HepG2 (cell line): ENCODE data around the gene MEGF11.

Experiments used
- ARID2 ChIP-seq: sonication (generic); formaldehyde crosslinking; IDR thresholded peaks from 2 replicates; pipeline ENCODE4 v1.8.1; 2022; ENCODE audit warnings: mild to moderate bottlenecking, missing genetic modification reagents, borderline replicate concordance
- CBX1 ChIP-seq: IDR thresholded peaks from one replicate; pipeline ENCODE4 v1.6.1; 2016; ENCODE audit warnings: antibody characterized with exemption, low read depth
- CBX2 ChIP-seq, 2 experiments: fragments of 200-600 bp in 1 of 2; sonication (generic); formaldehyde crosslinking in 1 of 2; IDR thresholded peaks; 2 replicates each; pipeline versions ENCODE4 v1.7.0 to v1.8.1; 2018 to 2022; ENCODE audit warnings: low read depth in 2 of 2, low read length in 1 of 2, mild to moderate bottlenecking in 1 of 2, missing genetic modification reagents in 1 of 2
- CTCF ChIP-seq: sonication (generic); formaldehyde crosslinking; IDR thresholded peaks from 2 replicates; pipeline ENCODE4 v1.5.0; 2020; ENCODE audit warnings: mild to moderate bottlenecking, missing genetic modification reagents, moderate library complexity
- DNMT1 ChIP-seq: sonication (generic); formaldehyde crosslinking; IDR thresholded peaks from 2 replicates; pipeline ENCODE4 v1.5.1; 2020; ENCODE audit warnings: mild to moderate bottlenecking, missing genetic modification reagents
- E2F5 ChIP-seq: sonication (generic); formaldehyde crosslinking; conservative IDR thresholded peaks from 2 replicates; pipeline ENCODE4 v1.4.0; 2020; ENCODE audit warnings: missing genetic modification reagents
- EZH2 ChIP-seq: conservative IDR thresholded peaks from 2 replicates; pipeline ENCODE4 v1.6.1; 2012; ENCODE audit warnings: mild to moderate bottlenecking, low read depth, low read length, moderate library complexity
- POLR2A ChIP-seq, 2 experiments: IDR thresholded peaks; 2 replicates each; pipeline ENCODE4 v1.6.1; 2011; ENCODE audit warnings: low read depth in 2 of 2, low read length in 2 of 2, mild to moderate bottlenecking in 1 of 2, moderate library complexity in 1 of 2; ENCODE audit not compliant: insufficient read depth in 1 of 2
- REPIN1 ChIP-seq: sonication (generic); formaldehyde crosslinking; IDR thresholded peaks from 2 replicates; pipeline ENCODE4 v1.8.0; 2022; ENCODE audit warnings: missing genetic modification reagents, low read depth, mild to moderate bottlenecking, borderline replicate concordance
- SATB2 ChIP-seq: sonication (generic); formaldehyde crosslinking; IDR thresholded peaks from 2 replicates; pipeline ENCODE4 v1.5.0; 2020; ENCODE audit warnings: missing genetic modification reagents
- THYN1 ChIP-seq: sonication (generic); formaldehyde crosslinking; IDR thresholded peaks from 2 replicates; pipeline ENCODE4 v1.8.1; 2023; ENCODE audit warnings: low read depth, mild to moderate bottlenecking, moderate library complexity, missing genetic modification reagents, borderline replicate concordance
- ZFP36 ChIP-seq: fragments of 150-350 bp; IDR thresholded peaks from 2 replicates; pipeline ENCODE4 v1.6.1; 2018; ENCODE audit warnings: borderline replicate concordance, low read length, low read depth; ENCODE audit not compliant: partially characterized antibody
- ZNF17 ChIP-seq: sonication (generic); formaldehyde crosslinking; IDR thresholded peaks from 2 replicates; pipeline ENCODE4 v1.5.0; 2020; ENCODE audit warnings: mild to moderate bottlenecking, missing genetic modification reagents
- ZNF83 ChIP-seq: sonication (generic); formaldehyde crosslinking; IDR thresholded peaks from 2 replicates; pipeline ENCODE4 v1.4.0; 2020; ENCODE audit warnings: missing genetic modification reagents, mild to moderate bottlenecking, borderline replicate concordance

GRCh38 chr15:65908876-65909275, 344.7 kb downstream of the MEGF11 start:
- TF ChIP-seq REPIN1 (CRISPR knock-in tag) (no peak), CBX2 (IDR thresholded peaks at IDR 0.05; ENCODE audit: low read depth, low read length) (no peak), CBX2 (CRISPR knock-in tag; IDR thresholded peaks at IDR 0.05; ENCODE audit: low read depth) (no peak), ARID2 (CRISPR knock-in tag) (no peak), CTCF (CRISPR knock-in tag) (no peak), DNMT1 (CRISPR knock-in tag) (no peak), THYN1 (CRISPR knock-in tag) (no peak), POLR2A (IDR thresholded peaks at IDR 0.05; ENCODE audit: insufficient read depth in 1 of 2, low read depth in 2 of 2, low read length in 2 of 2) (no peak), SATB2 (CRISPR knock-in tag) (no peak), CBX1 (no peak), ZFP36 (no peak), ZNF83 (CRISPR knock-in tag) (no peak), EZH2 (no peak), E2F5 (CRISPR knock-in tag) (no peak), ZNF17 (CRISPR knock-in tag) (no peak)
